H7 (cell line): ENCODE data around the gene CDK10. TPM values are rescaled to one million over a fixed set of nuclear protein-coding genes. Genes with fewer than 3 reads are reported as not detected.

ENCODE experiments used
- DNase-seq: peaks from one replicate; pipeline ENCODE4 v3.0.0; 2012
- H3K27me3 ChIP-seq: 2 replicates; pipeline ENCODE4 v1.6.0; 2011; ENCODE audit warnings: mild to moderate bottlenecking, low read length; ENCODE audit not compliant: control insufficient read depth, insufficient read depth
- H3K36me3 ChIP-seq: replicated peaks from 2 replicates; pipeline ENCODE4 v1.5.1; 2011; ENCODE audit warnings: low read length; ENCODE audit not compliant: control insufficient read depth, insufficient read depth
- H3K4me3 ChIP-seq: 2 replicates; pipeline ENCODE4 v1.5.1; 2011; ENCODE audit warnings: low read depth, mild to moderate bottlenecking, control low read depth, low read length, moderate library complexity; ENCODE audit not compliant: insufficient read depth
- total RNA-seq: library from RNA; depleted of rRNA; stranded (reverse); fragments of >200 nt; shearing (Covaris generic); gene quantifications from 2 replicates; pipeline ENCODE4 v1.2.3, GENCODE V29; 2014

The CDK10 gene
- total RNA-seq, 1 experiment from 2014 or later, result 36.5 TPM

DNA sequence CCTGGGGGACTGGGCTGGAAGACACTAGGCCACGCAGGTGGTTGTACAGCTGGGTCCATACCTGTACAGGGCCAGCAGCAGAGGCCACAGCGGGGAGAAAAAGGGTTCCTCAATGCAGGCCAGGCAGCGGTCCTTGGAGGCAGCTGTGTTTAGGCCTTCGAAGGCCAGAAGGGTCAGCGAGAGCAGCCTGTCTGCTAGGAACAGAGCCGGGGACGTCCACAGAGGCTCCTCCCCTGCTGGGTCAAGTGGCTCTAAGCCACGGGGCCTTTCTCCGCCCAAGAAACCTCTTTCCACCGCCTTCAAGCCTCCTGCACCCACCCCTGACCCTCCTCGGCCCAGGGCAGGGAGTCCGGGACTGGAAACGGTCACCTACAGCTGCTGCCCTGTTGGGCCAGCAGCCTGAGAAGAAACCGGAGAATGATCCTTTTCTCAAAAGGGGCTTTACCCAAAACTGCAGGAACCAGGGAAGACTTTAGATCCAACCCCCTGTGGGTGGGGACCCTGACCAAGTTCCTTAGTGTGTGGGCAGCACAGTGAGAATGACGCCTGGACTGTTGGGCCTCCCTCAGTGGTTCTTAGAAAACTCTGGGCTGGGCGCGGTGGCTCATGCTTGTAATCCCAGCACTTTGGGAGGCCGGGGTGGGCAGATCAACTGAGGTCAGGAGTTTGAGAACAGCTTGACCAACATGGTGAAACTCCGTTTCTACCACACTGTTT lies 23.4 kb downstream of the CDK10 start:
- Histone ChIP-seq H3K27me3 (no peaks in the 10 kb centered on the region; the same call in 1 of the 2 replicates), H3K36me3 (no peaks in the 10 kb centered on the region; the same call in 1 of the 2 replicates), H3K4me3 (no peak overlapping the region)
- no peak for DNase-seq

- no peak for DNase-seq
- peak overlapping the region; percentile 8; the same call in 1 of the 2 replicates for H3K4me3 ChIP-seq
- no peaks in the 10 kb centered on the region for H3K27me3 ChIP-seq
- H3K36me3 ChIP-seq, result no peaks in the 10 kb centered on the region; the same call in 1 of the 2 replicates
Observed at GRCh38 chr16:89710709-89711564, 24.4 kb downstream of the CDK10 start.

- no peaks in the 10 kb centered on the region for H3K27me3 ChIP-seq
- peak; percentile 98 for DNase-seq
- no peaks in the 10 kb centered on the region; the same call in 1 of the 2 replicates for H3K36me3 ChIP-seq
- peak overlapping the region; percentile 78 for H3K4me3 ChIP-seq
Observed at GRCh38 chr16:89711601-89712273, 25.2 kb downstream of the CDK10 start.

DNA sequence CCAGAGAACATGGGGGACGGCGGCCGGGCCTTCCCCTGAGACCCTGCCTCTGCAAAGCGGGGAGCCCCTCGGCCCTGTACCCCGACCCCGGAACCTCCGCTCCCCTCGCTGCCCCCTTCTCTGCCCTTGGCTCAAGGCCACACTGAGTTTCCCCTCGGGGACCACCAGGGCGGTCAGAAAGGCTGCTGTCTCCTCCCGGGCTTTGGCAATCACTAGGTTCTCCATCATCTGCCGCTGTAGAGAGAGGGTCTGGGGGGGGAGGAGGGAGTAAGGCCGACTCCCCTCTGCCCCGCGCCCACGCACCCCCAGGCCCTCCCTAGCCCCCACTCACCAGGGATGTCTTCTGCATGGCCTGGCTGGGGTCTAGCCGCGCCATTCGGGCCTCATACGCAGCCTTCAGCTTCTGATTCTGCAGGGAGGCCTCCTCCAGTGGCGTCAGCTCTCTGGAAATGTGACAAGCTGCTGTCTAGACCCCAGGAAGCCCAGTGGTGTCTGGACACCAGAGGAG lies 25.8 kb downstream of the CDK10 start:
- no peaks in the 10 kb centered on the region for H3K27me3 ChIP-seq
- H3K36me3 ChIP-seq, result no peaks in the 10 kb centered on the region; the same call in 1 of the 2 replicates
- no peak for DNase-seq
- H3K4me3 ChIP-seq, result peak overlapping the region; percentile 78

GRCh38 chr16:89716493-89716892 lies 30.0 kb downstream of the CDK10 start:
- no peak for DNase-seq
- H3K36me3 ChIP-seq, result no peaks in the 10 kb centered on the region; the same call in 1 of the 2 replicates
- no peak overlapping the region for H3K4me3 ChIP-seq
- H3K27me3 ChIP-seq, result peaks cover 8% of the 10 kb centered on the region

DNA sequence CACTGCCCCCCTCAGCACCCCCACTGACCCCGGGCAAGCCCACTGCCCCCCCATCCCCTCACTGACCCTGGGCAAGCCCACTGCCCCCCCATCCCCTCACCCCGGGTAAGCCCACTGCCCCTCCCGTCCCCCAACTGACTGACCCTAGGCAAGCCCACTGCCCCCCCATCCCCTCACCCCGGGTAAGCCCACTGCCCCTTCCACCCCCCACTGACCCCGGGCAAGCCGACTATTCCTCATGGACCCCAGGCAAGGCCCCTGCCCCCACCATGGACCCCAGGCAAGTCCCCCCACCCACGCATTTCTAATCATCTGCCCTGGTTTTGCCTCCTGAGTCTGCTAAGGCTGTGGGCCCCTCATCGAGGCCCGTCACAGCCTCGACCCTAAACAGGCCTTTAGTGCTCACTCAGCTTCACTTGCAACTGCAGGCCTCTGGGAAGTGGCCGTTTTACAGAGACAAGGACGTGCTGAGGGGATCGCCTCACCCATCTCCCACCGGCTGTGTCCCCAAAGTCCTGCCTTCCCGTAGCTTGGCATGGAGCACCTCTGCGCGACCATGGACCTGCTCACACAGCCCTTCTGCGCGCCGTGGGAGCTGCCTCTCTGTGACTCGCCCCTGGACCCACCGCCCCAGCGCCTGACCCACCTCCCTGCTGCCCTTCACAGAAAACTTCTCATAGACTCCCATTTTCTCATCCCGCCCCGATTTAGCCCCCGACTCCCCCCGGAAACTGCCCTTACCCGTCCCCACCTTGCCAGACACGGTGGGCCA lies 30.6 kb downstream of the CDK10 start:
- H3K27me3 ChIP-seq, result peaks cover 10% of the 10 kb centered on the region
- H3K36me3 ChIP-seq, result no peaks in the 10 kb centered on the region; the same call in 1 of the 2 replicates
- no peak for DNase-seq

DNA sequence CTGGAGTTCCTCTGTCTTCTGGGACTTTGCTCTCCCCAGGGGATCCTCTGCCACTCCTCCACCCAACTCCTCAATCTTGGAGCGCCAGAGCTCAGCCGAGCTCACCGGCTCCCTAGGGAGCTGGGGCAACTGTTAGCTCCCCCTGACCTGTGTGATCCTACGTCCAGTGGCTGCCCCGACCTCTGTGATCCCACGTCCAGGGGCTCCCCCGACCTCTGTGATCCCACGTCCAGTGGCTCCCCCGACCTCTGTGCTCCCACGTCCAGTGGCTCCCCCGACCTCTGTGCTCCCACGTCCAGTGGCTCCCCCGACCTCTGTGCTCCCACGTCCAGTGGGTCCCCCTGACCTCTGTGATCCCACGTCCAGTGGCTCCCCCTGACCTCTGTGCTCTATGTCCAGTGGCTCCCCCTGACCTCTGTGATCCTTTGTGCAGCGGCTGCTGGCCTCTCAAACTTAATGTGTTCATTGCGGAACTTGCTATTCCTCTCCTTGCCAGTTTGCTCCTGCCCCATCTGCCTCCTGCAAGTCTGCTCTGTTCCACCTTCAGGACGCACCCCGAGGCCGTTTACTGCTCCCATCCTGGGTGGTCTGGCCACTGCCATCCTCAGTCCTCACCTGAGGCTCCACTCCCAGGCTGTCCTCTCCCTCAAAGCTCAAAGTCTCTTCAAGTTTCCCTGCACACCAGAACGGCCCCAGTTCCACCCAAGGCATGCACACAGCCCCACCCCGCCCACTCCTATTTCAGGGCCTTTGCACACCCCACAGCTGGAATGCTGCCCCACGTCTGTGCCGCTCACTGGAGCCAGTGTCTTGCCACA lies 31.4 kb downstream of the CDK10 start:
- Histone ChIP-seq H3K36me3 (no peaks in the 10 kb centered on the region; the same call in 1 of the 2 replicates), H3K4me3 (no peak overlapping the region), H3K27me3 (peaks cover 18% of the 10 kb centered on the region)
- DNase-seq, result no peak

More for the DNA sequence above, 30.6 kb downstream of the CDK10 start:
- H3K4me3 ChIP-seq, result no peak overlapping the region

DNA sequence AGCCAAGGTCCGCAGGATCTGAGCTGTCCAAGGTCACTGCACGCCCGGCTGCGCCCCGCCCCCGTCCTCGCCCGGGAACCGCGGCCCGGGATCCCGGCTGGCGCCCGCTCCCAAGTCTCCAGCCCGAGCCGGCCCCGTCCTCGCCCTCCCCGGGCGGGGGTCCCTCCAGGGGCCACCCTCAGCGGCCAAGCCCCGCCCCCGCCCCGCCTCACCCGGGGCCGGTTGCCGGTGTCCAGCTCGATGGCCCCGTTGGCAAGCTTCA lies 34.0 kb downstream of the CDK10 start:
- H3K27me3 ChIP-seq, result peaks cover 20% of the 10 kb centered on the region
- DNase-seq, result peak; percentile 95
- no peaks in the 10 kb centered on the region; the same call in 1 of the 2 replicates for H3K36me3 ChIP-seq
- peak overlapping the region; percentile 70 for H3K4me3 ChIP-seq

DNA sequence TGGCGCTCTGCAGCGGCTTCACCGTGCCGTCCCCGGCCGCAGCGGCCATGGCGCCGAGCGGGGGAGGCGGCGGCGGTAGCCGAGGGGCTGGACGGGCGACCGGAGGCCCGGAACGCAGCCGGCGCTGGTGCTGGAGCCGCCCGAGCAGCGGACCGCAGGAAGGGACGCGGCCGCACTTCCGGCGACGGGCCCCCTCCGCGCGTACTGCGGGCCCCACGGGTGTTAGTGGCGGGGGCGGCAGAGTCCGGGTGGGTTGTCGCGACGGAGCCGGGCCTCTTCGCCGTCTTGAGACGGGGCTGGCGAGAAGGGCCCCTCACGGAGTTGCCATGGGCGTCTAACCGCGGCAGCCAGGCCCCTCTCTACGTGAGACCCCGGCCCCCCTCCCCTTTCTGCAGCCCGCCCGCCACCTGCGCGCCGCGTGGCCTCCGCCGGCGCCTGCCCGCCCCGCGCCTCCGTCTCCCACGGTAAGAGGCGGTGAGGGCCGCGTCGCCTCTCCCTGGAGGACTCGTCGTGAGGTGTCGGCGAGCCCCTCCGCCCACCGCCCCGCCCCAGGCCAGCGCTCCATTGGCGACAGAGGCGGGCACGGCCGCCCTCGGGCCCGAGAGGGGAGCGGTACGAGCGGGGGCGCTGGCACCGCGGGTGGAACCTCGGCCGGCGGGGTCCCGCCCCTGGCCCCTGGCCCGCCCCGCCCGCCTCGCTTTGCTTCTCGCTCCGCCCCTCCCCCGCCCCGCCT lies 34.5 kb downstream of the CDK10 start, which contains the start of the genes VPS9D1 and ZNF276:
VPS9D1 (minus strand) TSS at position 86 of the 733 bp plus-strand sequence; CDS start at position 49, 37 bp downstream.
ZNF276 (plus strand) TSS at position 725 of the 733 bp plus-strand sequence. CDS start 104 bp downstream, outside the sequence.
- Histone ChIP-seq H3K36me3 (no peaks in the 10 kb centered on the region; the same call in 1 of the 2 replicates), H3K4me3 (peak within 1 kb of the TSS; percentile 70), H3K27me3 (peaks cover 20% of the 10 kb centered on the region)
- peak; percentile 97 for DNase-seq

GRCh38 chr16:89721546-89722391 lies 35.3 kb downstream of the CDK10 start:
- Histone ChIP-seq H3K27me3 (peaks cover 20% of the 10 kb centered on the region), H3K4me3 (peak overlapping the region; percentile 70), H3K36me3 (no peaks in the 10 kb centered on the region; the same call in 1 of the 2 replicates)
- peak; percentile 85 for DNase-seq

GRCh38 chr16:89722392-89723278 lies 36.1 kb downstream of the CDK10 start:
- H3K36me3 ChIP-seq, result no peaks in the 10 kb centered on the region; the same call in 1 of the 2 replicates
- H3K4me3 ChIP-seq, result peak overlapping the region; percentile 70
- peaks cover 20% of the 10 kb centered on the region for H3K27me3 ChIP-seq
- DNase-seq, result peak; percentile 79
